Gastroesophageal sphincter (tissue), 3 donors: ENCODE measurements around the gene FN1.

Source experiments
- CTCF ChIP-seq, 4 experiments: fragments of 200-600 bp in 2 of 4; fragments of 450-650 bp in 2 of 4; sonication (generic) in 1 of 4; IDR thresholded peaks; one replicate each; pipeline ENCODE4 v1.5.1; 2017 to 2019; ENCODE audit warnings: antibody characterized with exemption in 4 of 4, mild to moderate bottlenecking in 2 of 4, moderate library complexity in 2 of 4
- EP300 ChIP-seq: sonication (generic); formaldehyde crosslinking; IDR thresholded peaks from one replicate; pipeline ENCODE4 v1.6.1; 2017; ENCODE audit warnings: antibody characterized with exemption, mild to moderate bottlenecking
- POLR2A ChIP-seq, 2 donors: fragments of 450-650 bp; IDR thresholded peaks; one replicate each; pipeline ENCODE4 v1.6.1; 2017; ENCODE audit warnings: antibody characterized with exemption in 2 of 2, mild to moderate bottlenecking in 2 of 2, moderate library complexity in 1 of 2

- TF ChIP-seq EP300 (no peak), POLR2A (IDR thresholded peaks at IDR 0.05) (no peak), CTCF (IDR thresholded peaks at IDR 0.05) (no peak)
These were observed 25.0 kb upstream of the FN1 start for GRCh38 chr2:215460682-215461382.
